ENCODE data around the gene BPIFB6.

- no peak for TF ChIP-seq POLR2A (IDR thresholded peaks at IDR 0.05)
- TF ChIP-seq, protein P1, sequence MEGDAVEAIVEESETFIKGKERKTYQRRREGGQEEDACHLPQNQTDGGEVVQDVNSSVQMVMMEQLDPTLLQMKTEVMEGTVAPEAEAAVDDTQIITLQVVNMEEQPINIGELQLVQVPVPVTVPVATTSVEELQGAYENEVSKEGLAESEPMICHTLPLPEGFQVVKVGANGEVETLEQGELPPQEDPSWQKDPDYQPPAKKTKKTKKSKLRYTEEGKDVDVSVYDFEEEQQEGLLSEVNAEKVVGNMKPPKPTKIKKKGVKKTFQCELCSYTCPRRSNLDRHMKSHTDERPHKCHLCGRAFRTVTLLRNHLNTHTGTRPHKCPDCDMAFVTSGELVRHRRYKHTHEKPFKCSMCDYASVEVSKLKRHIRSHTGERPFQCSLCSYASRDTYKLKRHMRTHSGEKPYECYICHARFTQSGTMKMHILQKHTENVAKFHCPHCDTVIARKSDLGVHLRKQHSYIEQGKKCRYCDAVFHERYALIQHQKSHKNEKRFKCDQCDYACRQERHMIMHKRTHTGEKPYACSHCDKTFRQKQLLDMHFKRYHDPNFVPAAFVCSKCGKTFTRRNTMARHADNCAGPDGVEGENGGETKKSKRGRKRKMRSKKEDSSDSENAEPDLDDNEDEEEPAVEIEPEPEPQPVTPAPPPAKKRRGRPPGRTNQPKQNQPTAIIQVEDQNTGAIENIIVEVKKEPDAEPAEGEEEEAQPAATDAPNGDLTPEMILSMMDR (IDR thresholded peaks at IDR 0.05): no peak
Measured at GRCh38 chr20:32990426-32990825, 41.0 kb upstream of the BPIFB6 start.

Data from esophagus squamous epithelium (tissue), 4 donors.